ENCODE data around the gene SHB. TPM values are rescaled to one million over a fixed set of nuclear protein-coding genes. Genes with fewer than 3 reads are reported as not detected.

Gene SHB
- total and polyA plus RNA-seq, 2 of the 13 experiments (the other 11 are each of a cell fraction or from before 2014, with no cell fraction given): 19.4 to 20.7 TPM

DNA sequence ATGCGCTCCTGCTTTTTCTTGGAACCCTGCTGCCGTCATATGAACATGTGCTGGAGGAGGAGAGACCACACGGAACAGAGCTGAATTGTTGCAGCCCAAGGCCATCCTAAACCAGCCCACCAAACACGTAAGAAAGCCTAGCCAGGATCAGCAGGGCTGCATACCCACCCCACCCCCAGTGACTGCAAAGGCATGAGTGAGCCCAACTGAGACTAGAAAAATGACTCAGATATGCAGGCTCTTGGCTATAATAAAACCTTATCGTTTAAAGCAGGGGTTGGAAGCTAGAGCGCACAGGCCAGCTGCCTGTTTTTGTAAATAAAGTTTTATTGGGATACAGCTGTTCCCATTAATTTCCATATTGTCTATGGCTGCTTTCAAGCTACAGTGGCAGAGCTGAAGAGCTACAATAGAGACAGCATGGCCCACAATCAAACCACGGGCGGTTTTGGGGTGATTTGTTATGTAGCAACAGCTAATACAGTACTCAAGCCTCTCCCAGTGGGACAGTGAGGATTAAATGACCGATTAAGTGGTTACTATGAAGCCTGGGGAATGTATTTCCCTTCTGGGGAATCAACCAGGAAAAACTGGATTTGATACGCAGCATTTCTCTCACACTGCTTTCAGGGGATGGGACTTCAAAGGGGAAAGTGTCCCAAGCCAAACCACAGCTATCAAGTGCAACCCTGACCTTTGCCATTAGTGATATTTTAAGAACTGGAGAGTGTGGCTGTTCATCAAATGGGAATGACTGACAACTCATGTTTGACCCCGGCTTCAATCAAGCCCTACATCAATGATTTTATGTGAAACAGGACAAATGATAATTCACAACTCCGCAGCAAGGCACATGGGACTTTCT, 6.3 kb downstream of the SHB start (continued):
- TF ChIP-seq MIER3 (CRISPR knock-in tag; IDR thresholded peaks at IDR 0.05; ENCODE audit: borderline replicate concordance): peak; percentile 52; the same call in 1 of the 2 replicates
- TF ChIP-seq, protein P1, sequence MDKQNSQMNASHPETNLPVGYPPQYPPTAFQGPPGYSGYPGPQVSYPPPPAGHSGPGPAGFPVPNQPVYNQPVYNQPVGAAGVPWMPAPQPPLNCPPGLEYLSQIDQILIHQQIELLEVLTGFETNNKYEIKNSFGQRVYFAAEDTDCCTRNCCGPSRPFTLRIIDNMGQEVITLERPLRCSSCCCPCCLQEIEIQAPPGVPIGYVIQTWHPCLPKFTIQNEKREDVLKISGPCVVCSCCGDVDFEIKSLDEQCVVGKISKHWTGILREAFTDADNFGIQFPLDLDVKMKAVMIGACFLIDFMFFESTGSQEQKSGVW (CRISPR knock-in tag; IDR thresholded peaks at IDR 0.05; ENCODE audit: borderline replicate concordance): no peak
- no peak for TF ChIP-seq ZSCAN21 (CRISPR knock-in tag; IDR thresholded peaks at IDR 0.05; ENCODE audit: borderline replicate concordance)
- TF ChIP-seq, protein P2, sequence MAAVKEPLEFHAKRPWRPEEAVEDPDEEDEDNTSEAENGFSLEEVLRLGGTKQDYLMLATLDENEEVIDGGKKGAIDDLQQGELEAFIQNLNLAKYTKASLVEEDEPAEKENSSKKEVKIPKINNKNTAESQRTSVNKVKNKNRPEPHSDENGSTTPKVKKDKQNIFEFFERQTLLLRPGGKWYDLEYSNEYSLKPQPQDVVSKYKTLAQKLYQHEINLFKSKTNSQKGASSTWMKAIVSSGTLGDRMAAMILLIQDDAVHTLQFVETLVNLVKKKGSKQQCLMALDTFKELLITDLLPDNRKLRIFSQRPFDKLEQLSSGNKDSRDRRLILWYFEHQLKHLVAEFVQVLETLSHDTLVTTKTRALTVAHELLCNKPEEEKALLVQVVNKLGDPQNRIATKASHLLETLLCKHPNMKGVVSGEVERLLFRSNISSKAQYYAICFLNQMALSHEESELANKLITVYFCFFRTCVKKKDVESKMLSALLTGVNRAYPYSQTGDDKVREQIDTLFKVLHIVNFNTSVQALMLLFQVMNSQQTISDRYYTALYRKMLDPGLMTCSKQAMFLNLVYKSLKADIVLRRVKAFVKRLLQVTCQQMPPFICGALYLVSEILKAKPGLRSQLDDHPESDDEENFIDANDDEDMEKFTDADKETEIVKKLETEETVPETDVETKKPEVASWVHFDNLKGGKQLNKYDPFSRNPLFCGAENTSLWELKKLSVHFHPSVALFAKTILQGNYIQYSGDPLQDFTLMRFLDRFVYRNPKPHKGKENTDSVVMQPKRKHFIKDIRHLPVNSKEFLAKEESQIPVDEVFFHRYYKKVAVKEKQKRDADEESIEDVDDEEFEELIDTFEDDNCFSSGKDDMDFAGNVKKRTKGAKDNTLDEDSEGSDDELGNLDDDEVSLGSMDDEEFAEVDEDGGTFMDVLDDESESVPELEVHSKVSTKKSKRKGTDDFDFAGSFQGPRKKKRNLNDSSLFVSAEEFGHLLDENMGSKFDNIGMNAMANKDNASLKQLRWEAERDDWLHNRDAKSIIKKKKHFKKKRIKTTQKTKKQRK (IDR thresholded peaks at IDR 0.05; ENCODE audit: low read length): no peak
- TF ChIP-seq XRCC5 (optimal IDR thresholded peaks at IDR 0.05; ENCODE audit: low read length): no peak
- no peak for TF ChIP-seq RNF2 (conservative IDR thresholded peaks at IDR 0.05; ENCODE audit: low read depth)
- peak in 1 of 2 experiments; percentile 67; a peak in 2 of 4 replicates for TF ChIP-seq EP300 (IDR thresholded peaks at IDR 0.05; ENCODE audit: low read depth in 2 of 2, low read length in 2 of 2)
- peak; percentile 47; the same call in 1 of the 2 replicates for TF ChIP-seq EP300 (CRISPR knock-in tag; IDR thresholded peaks at IDR 0.05; ENCODE audit: borderline replicate concordance)
- TF ChIP-seq NFE2L2 (IDR thresholded peaks at IDR 0.05; ENCODE audit: low read length): no peak
- TF ChIP-seq SMAD3 (CRISPR knock-in tag; IDR thresholded peaks at IDR 0.05): 0 out of 2 replicates have a peak, but pooled peaks have one; percentile 18
- TF ChIP-seq PRMT3 (CRISPR knock-in tag; IDR thresholded peaks at IDR 0.05; ENCODE audit: borderline replicate concordance, low read depth): no peak
- TF ChIP-seq, protein P3, sequence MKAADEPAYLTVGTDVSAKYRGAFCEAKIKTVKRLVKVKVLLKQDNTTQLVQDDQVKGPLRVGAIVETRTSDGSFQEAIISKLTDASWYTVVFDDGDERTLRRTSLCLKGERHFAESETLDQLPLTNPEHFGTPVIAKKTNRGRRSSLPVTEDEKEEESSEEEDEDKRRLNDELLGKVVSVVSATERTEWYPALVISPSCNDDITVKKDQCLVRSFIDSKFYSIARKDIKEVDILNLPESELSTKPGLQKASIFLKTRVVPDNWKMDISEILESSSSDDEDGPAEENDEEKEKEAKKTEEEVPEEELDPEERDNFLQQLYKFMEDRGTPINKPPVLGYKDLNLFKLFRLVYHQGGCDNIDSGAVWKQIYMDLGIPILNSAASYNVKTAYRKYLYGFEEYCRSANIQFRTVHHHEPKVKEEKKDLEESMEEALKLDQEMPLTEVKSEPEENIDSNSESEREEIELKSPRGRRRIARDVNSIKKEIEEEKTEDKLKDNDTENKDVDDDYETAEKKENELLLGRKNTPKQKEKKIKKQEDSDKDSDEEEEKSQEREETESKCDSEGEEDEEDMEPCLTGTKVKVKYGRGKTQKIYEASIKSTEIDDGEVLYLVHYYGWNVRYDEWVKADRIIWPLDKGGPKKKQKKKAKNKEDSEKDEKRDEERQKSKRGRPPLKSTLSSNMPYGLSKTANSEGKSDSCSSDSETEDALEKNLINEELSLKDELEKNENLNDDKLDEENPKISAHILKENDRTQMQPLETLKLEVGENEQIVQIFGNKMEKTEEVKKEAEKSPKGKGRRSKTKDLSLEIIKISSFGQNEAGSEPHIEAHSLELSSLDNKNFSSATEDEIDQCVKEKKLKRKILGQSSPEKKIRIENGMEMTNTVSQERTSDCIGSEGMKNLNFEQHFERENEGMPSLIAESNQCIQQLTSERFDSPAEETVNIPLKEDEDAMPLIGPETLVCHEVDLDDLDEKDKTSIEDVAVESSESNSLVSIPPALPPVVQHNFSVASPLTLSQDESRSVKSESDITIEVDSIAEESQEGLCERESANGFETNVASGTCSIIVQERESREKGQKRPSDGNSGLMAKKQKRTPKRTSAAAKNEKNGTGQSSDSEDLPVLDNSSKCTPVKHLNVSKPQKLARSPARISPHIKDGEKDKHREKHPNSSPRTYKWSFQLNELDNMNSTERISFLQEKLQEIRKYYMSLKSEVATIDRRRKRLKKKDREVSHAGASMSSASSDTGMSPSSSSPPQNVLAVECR (CRISPR knock-in tag; IDR thresholded peaks at IDR 0.05; ENCODE audit: borderline replicate concordance): peak; percentile 13; the same call in 1 of the 2 replicates
- no peak for TF ChIP-seq ZNF616 (CRISPR knock-in tag; IDR thresholded peaks at IDR 0.05; ENCODE audit: low read depth)
- TF ChIP-seq, protein P4, sequence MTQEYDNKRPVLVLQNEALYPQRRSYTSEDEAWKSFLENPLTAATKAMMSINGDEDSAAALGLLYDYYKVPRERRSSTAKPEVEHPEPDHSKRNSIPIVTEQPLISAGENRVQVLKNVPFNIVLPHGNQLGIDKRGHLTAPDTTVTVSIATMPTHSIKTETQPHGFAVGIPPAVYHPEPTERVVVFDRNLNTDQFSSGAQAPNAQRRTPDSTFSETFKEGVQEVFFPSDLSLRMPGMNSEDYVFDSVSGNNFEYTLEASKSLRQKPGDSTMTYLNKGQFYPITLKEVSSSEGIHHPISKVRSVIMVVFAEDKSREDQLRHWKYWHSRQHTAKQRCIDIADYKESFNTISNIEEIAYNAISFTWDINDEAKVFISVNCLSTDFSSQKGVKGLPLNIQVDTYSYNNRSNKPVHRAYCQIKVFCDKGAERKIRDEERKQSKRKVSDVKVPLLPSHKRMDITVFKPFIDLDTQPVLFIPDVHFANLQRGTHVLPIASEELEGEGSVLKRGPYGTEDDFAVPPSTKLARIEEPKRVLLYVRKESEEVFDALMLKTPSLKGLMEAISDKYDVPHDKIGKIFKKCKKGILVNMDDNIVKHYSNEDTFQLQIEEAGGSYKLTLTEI (CRISPR knock-in tag; conservative IDR thresholded peaks at IDR 0.05): no peak
- TF ChIP-seq, protein P5, sequence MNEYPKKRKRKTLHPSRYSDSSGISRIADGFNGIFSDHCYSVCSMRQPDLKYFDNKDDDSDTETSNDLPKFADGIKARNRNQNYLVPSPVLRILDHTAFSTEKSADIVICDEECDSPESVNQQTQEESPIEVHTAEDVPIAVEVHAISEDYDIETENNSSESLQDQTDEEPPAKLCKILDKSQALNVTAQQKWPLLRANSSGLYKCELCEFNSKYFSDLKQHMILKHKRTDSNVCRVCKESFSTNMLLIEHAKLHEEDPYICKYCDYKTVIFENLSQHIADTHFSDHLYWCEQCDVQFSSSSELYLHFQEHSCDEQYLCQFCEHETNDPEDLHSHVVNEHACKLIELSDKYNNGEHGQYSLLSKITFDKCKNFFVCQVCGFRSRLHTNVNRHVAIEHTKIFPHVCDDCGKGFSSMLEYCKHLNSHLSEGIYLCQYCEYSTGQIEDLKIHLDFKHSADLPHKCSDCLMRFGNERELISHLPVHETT (CRISPR knock-in tag; conservative IDR thresholded peaks at IDR 0.05): no peak
- no peak for TF ChIP-seq ARNT2 (CRISPR knock-in tag; IDR thresholded peaks at IDR 0.05; ENCODE audit: low read depth)

Measured in HepG2 (cell line).